Lower leg skin (tissue), 4 donors: ENCODE data around the gene C14orf132. TPM values are rescaled to one million over a fixed set of nuclear protein-coding genes. Genes with fewer than 3 reads are reported as not detected.

ENCODE experiments used
- DNase-seq, 2 donors: peaks; one replicate each; pipeline ENCODE4 v3.0.0-alpha.2; 2019; ENCODE audit warnings: low spot score in 2 of 2
- H3K4me3 ChIP-seq: fragments of 200-600 bp; sonication (generic); 2 replicates; pipeline ENCODE4 v1.5.1; 2017; ENCODE audit warnings: mild to moderate bottlenecking, low read depth; ENCODE audit not compliant: poor library complexity, severe bottlenecking
- POLR2A ChIP-seq, 2 donors: fragments of 450-650 bp; IDR thresholded peaks; one replicate each; pipeline ENCODE4 v1.6.1; 2016 to 2017; ENCODE audit warnings: antibody characterized with exemption in 2 of 2, mild to moderate bottlenecking in 1 of 2, moderate library complexity in 1 of 2
- WGBS, 2 donors: methylation state at CpG; one replicate each; pipeline ENCODE4 v1.1.5; 2018; 5-methylcytosine and 5-hydroxymethylcytosine counted together
- intact Hi-C: fragments of 100-400 bp; cut with DNase I; formaldehyde crosslinking; loops from one replicate; pipeline ENCODE4 v1.15.0; 2023; ENCODE audit warnings: low total_unique reads
- total RNA-seq, 4 donors: library from RNA; depleted of rRNA; stranded (reverse); fragments of >200 nt; gene quantifications; one replicate each; pipeline ENCODE4 v1.1.0, GENCODE V29; 2016
- TF ChIP-seq, protein P1 (sequence below), 3 donors: fragments of 450-650 bp; IDR thresholded peaks; one replicate each; pipeline ENCODE4 v1.5.1; 2016; ENCODE audit warnings: antibody characterized with exemption in 3 of 3, mild to moderate bottlenecking in 3 of 3, moderate library complexity in 2 of 3

C14orf132 gene
- total RNA-seq, 4 donors from 2014 or later: 9.6 to 24.9 (median 16.6) TPM

DNA sequence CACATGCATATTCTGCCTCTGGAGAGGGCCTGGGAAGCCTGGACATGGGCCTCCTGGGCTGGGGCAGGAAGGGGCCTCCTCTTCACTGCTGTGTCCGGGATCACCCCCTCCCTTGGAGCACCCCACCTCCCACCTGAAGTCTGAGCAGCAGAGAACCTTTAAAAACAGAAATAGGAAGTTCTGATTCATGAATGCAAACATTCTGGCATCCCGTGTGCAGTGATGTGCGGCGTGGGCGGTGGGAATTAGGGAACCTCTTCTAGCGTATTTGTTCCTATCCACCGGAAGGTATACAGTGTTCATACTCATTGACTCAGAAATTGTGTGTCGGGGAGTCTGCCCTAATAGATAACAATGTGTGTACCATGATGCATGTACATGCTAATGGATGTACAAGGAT, 46.2 kb downstream of the C14orf132 start:
- DNase-seq: no peak
- H3K4me3 ChIP-seq: no peak overlapping the region
- intact Hi-C loops: no loop called here
- WGBS, 2 donors: 62 to 81% methylated on average over 8 of the region's 8 CpGs
- TF ChIP-seq POLR2A (IDR thresholded peaks at IDR 0.05): no peak
- TF ChIP-seq, protein P1, sequence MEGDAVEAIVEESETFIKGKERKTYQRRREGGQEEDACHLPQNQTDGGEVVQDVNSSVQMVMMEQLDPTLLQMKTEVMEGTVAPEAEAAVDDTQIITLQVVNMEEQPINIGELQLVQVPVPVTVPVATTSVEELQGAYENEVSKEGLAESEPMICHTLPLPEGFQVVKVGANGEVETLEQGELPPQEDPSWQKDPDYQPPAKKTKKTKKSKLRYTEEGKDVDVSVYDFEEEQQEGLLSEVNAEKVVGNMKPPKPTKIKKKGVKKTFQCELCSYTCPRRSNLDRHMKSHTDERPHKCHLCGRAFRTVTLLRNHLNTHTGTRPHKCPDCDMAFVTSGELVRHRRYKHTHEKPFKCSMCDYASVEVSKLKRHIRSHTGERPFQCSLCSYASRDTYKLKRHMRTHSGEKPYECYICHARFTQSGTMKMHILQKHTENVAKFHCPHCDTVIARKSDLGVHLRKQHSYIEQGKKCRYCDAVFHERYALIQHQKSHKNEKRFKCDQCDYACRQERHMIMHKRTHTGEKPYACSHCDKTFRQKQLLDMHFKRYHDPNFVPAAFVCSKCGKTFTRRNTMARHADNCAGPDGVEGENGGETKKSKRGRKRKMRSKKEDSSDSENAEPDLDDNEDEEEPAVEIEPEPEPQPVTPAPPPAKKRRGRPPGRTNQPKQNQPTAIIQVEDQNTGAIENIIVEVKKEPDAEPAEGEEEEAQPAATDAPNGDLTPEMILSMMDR (IDR thresholded peaks at IDR 0.05): no peak

GRCh38 chr14:96086032-96086431, 46.9 kb downstream of the C14orf132 start:
- TF ChIP-seq, protein P1 (IDR thresholded peaks at IDR 0.05): no peak
- TF ChIP-seq POLR2A (IDR thresholded peaks at IDR 0.05): no peak
- intact Hi-C loops: no loop called here
- 58 to 59% methylated on average over 3 of the region's 3 CpGs for WGBS, 2 donors
- no peak for DNase-seq
- H3K4me3 ChIP-seq: no peak overlapping the region

- H3K4me3 ChIP-seq: no peak overlapping the region
- intact Hi-C loops: no loop called here
- WGBS, 2 donors: 94% methylated on average over 15 to 18 of the region's 18 CpGs
- no peak for DNase-seq
- TF ChIP-seq, protein P1 (IDR thresholded peaks at IDR 0.05): no peak
- no peak for TF ChIP-seq POLR2A (IDR thresholded peaks at IDR 0.05)
Measured at GRCh38 chr14:96086574-96087077, 47.5 kb downstream of the C14orf132 start.

DNA sequence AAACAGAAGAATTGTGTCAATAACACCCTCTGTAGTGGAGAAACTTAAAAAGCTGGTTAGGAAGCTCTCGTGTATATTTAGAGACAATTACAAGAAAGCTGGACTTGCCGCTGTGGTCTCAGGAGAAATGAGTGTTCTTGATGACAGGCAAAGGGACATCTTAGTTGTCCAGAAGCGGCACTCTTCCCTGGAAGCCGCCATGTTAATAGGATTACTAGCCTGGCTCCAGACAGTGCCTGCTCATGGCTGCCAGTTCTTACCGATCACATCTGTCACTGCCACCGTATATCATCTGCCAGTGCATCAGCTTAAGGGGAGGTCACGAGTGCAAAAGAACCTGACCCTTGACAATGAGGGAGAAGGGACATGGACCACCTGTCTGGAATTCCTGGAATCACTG, 48.9 kb downstream of the C14orf132 start:
- intact Hi-C loops: no loop called here
- no peak overlapping the region for H3K4me3 ChIP-seq
- TF ChIP-seq POLR2A (IDR thresholded peaks at IDR 0.05): no peak
- TF ChIP-seq, protein P1 (IDR thresholded peaks at IDR 0.05): no peak
- WGBS, 2 donors: 85 to 94% methylated on average over 7 of the region's 7 CpGs
- DNase-seq: peak in 1 of 2 donors; percentile 68

- intact Hi-C loops: no loop called here
- TF ChIP-seq, protein P1 (IDR thresholded peaks at IDR 0.05): no peak
- TF ChIP-seq POLR2A (IDR thresholded peaks at IDR 0.05): no peak
- H3K4me3 ChIP-seq: no peak overlapping the region
- 94% methylated on average over 8 of the region's 8 CpGs for WGBS, 2 donors
- no peak for DNase-seq
Measured at GRCh38 chr14:96088481-96088880, 49.3 kb downstream of the C14orf132 start.

DNA sequence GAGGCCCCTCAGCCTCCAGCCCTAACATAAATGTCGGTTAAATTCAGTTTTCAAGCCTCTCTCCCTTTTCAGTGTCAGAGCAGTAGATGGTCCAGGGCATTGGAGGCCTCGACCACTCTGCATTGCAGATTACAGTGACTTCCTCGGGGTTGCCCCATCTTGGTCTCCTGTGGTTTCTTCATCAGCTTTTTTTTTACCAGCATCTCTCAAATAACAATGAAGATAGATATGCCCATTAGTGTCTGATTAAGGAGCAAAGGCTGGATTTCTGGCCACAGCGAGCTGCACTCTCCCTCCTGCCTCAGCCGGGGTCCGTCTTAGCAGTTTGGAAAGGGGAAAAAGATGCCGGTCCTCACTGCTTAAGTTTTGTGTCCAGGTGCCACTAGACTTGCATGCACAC, 49.7 kb downstream of the C14orf132 start:
- H3K4me3 ChIP-seq: no peak overlapping the region
- WGBS, 2 donors: 96 to 99% methylated on average over 7 of the region's 7 CpGs
- DNase-seq: peak in 1 of 2 donors; percentile 20
- intact Hi-C loops: no loop called here
- TF ChIP-seq, protein P1 (IDR thresholded peaks at IDR 0.05): no peak
- no peak for TF ChIP-seq POLR2A (IDR thresholded peaks at IDR 0.05)
